ENCODE results near the gene WDR54. TPM values are rescaled to one million over a fixed set of nuclear protein-coding genes. Genes with fewer than 3 reads are reported as not detected.

WDR54 gene
- polyA plus RNA-seq, 2 of the 4 experiments (the other 2 are of a cell fraction) = 47.4 to 62.5 TPM

GRCh38 chr2:74417197-74417596 lies 4.3 kb upstream of the WDR54 start:
- WGBS (ENCODE audit: missing lambda C conversion rate) = 49% methylated on average over 3 of the region's 3 CpGs
- H3K4me1 ChIP-seq = peaks cover 6% of the 10 kb centered on the region; the same call in 1 of the 3 replicates
- ChIA-PET CTCF (interaction anchor here (0.7 to 1.5 kb wide), 2 partner anchors 26 to 82 kb away, joined by 3 read pairs; no protein-coding TSS in a partner anchor), POLR2A (no interaction called here)
- no peak overlapping the region for H3K27ac ChIP-seq
- TF ChIP-seq MAFK (IDR thresholded peaks at IDR 0.05; ENCODE audit: partially characterized antibody) (no peak), EP300 (IDR thresholded peaks at IDR 0.05) (no peak), HDAC2 (IDR thresholded peaks at IDR 0.05) (no peak), HOXB13 (CRISPR knock-in tag; IDR thresholded peaks at IDR 0.05; ENCODE audit: low read depth) (no peak), NFE2L2 (conservative IDR thresholded peaks at IDR 0.05; ENCODE audit: low read length) (no peak), KDM5A (IDR thresholded peaks at IDR 0.05) (no peak), ZFP36 (IDR thresholded peaks at IDR 0.05; ENCODE audit: borderline replicate concordance, partially characterized antibody) (no peak), JUN (IDR thresholded peaks at IDR 0.05) (no peak), ZC3H11A (IDR thresholded peaks at IDR 0.05) (no peak), EHF (CRISPR knock-in tag; IDR thresholded peaks at IDR 0.05) (no peak), TFCP2L1 (CRISPR knock-in tag; IDR thresholded peaks at IDR 0.05) (no peak), RNF2 (IDR thresholded peaks at IDR 0.05; ENCODE audit: borderline replicate concordance, low read depth) (no peak)
- H3K4me2 ChIP-seq = no peak overlapping the region
- DNase-seq (ENCODE audit: low read depth in 1 of 2, low spot score in 1 of 2) (no peak), FAIRE-seq (no peak), ATAC-seq (no peak)
- no peak overlapping the region for H3K4me3 ChIP-seq
- H3K9me3 ChIP-seq = no peaks in the 10 kb centered on the region

- no peaks in the 10 kb centered on the region for H3K9me3 ChIP-seq
- FAIRE-seq (no peak), DNase-seq (ENCODE audit: low read depth in 1 of 2, low spot score in 1 of 2) (no peak), ATAC-seq (no peak)
- H3K4me3 ChIP-seq = no peak overlapping the region
- H3K4me1 ChIP-seq = peaks cover 6% of the 10 kb centered on the region; the same call in 1 of the 3 replicates
- no peak overlapping the region for H3K4me2 ChIP-seq
- H3K27ac ChIP-seq = no peak overlapping the region
- TF ChIP-seq HES2 (IDR thresholded peaks at IDR 0.05) = no peak
- no peak for TF ChIP-seq ZNF302 (CRISPR knock-in tag; IDR thresholded peaks at IDR 0.05)
- no peak for TF ChIP-seq EHF (CRISPR knock-in tag; IDR thresholded peaks at IDR 0.05)
- TF ChIP-seq EHMT2 (IDR thresholded peaks at IDR 0.05; ENCODE audit: low read depth) = no peak
- TF ChIP-seq MAZ (IDR thresholded peaks at IDR 0.05; ENCODE audit: borderline replicate concordance, low read depth, low read length) = no peak
- TF ChIP-seq USF2 (IDR thresholded peaks at IDR 0.05) = no peak
- TF ChIP-seq JUNB (IDR thresholded peaks at IDR 0.05) = no peak
- ChIA-PET POLR2A (no interaction called here), CTCF (interaction anchor here (1.7 kb wide), 1 partner anchor 17 kb away, joined by 5 read pairs; no protein-coding TSS in a partner anchor)
- 91% methylated on average over 5 of the region's 6 CpGs for WGBS (ENCODE audit: missing lambda C conversion rate)
These were observed 3.8 kb upstream of the WDR54 start for GRCh38 chr2:74417763-74418162.

GRCh38 chr2:74418312-74418711 lies 3.2 kb upstream of the WDR54 start:
- POLR2A ChIA-PET = no interaction called here
- no peak for FAIRE-seq

GRCh38 chr2:74419345-74419744 lies 2.2 kb upstream of the WDR54 start:
- no peak for DNase-seq (ENCODE audit: low read depth in 1 of 2, low spot score in 1 of 2)
- Histone ChIP-seq H3K27ac (no peak overlapping the region), H3K9me3 (no peaks in the 10 kb centered on the region), H3K4me1 (peaks cover 6% of the 10 kb centered on the region; the same call in 1 of the 3 replicates), H3K4me3 (no peak overlapping the region), H3K4me2 (no peak overlapping the region)
- POLR2A ChIA-PET = no interaction called here
- TF ChIP-seq ESRRA (IDR thresholded peaks at IDR 0.05; ENCODE audit: borderline replicate concordance, low read length) (no peak), JUN (IDR thresholded peaks at IDR 0.05) (no peak), HOXB5 (CRISPR knock-in tag; IDR thresholded peaks at IDR 0.05) (no peak), GATA3 (IDR thresholded peaks at IDR 0.05; ENCODE audit: borderline replicate concordance) (no peak), HMGXB4 (CRISPR knock-in tag; IDR thresholded peaks at IDR 0.05; ENCODE audit: borderline replicate concordance) (no peak), MAFK (IDR thresholded peaks at IDR 0.05; ENCODE audit: partially characterized antibody) (no peak), PBX3 (IDR thresholded peaks at IDR 0.05) (no peak), RAD21 (conservative IDR thresholded peaks at IDR 0.05 in 1 of 2, IDR thresholded peaks at IDR 0.05 in 1 of 2) (no peak)
- no peak for ATAC-seq
- FAIRE-seq = no peak
- WGBS (ENCODE audit: missing lambda C conversion rate) = 87% methylated on average over 1 of the region's 1 CpG
- CTCF ChIA-PET = interaction anchor here (1.2 to 1.7 kb wide), 2 partner anchors 10 to 19 kb away, joined by 3 to 5 read pairs; no protein-coding TSS in a partner anchor

More at GRCh38 chr2:74418312-74418711, 3.2 kb upstream of the WDR54 start:
- WGBS (ENCODE audit: missing lambda C conversion rate) = 88% methylated on average over 27 of the region's 27 CpGs
- DNase-seq (ENCODE audit: low read depth in 1 of 2, low spot score in 1 of 2) (no peak), ATAC-seq (no peak)
- no peak overlapping the region for H3K4me3 ChIP-seq
- CTCF ChIA-PET = interaction anchor here (0.6 to 1.7 kb wide), 3 partner anchors 9 to 36 kb away, joined by 3 to 5 read pairs (median 3); no protein-coding TSS in a partner anchor
- peaks cover 6% of the 10 kb centered on the region; the same call in 1 of the 3 replicates for H3K4me1 ChIP-seq
- no peak overlapping the region for H3K27ac ChIP-seq
- no peak overlapping the region for H3K4me2 ChIP-seq
- TF ChIP-seq RFX5 (IDR thresholded peaks at IDR 0.05) (no peak), ZSCAN20 (CRISPR knock-in tag; IDR thresholded peaks at IDR 0.05) (no peak), TP53 (CRISPR knock-in tag; IDR thresholded peaks at IDR 0.05) (no peak), ZC3H11A (IDR thresholded peaks at IDR 0.05) (no peak), POLR2A (IDR thresholded peaks at IDR 0.05; ENCODE audit: low read length) (no peak), MAZ (IDR thresholded peaks at IDR 0.05; ENCODE audit: borderline replicate concordance, low read depth, low read length) (no peak), ESRRA (IDR thresholded peaks at IDR 0.05; ENCODE audit: borderline replicate concordance, low read length) (no peak), HOXA7 (CRISPR knock-in tag; IDR thresholded peaks at IDR 0.05) (no peak), HOXB5 (CRISPR knock-in tag; IDR thresholded peaks at IDR 0.05) (no peak), RNF2 (IDR thresholded peaks at IDR 0.05; ENCODE audit: borderline replicate concordance, low read depth) (no peak), KDM1A (IDR thresholded peaks at IDR 0.05; ENCODE audit: low read depth) (no peak)
- H3K9me3 ChIP-seq = no peaks in the 10 kb centered on the region

All from A549 (cell line).